Measurements from ENCODE around the gene FBLN1. TPM values are rescaled to one million over a fixed set of nuclear protein-coding genes. Genes with fewer than 3 reads are reported as not detected.

FBLN1 gene
- total and polyA plus RNA-seq, 2 of the 8 experiments (the other 6 are each of a cell fraction or from before 2014, with no cell fraction given), result 159 to 168 TPM

GRCh38 chr22:45583504-45583903 is 80.8 kb downstream of the FBLN1 start:
- Histone ChIP-seq H3K14ac (ENCODE audit: insufficient read length) (no peak overlapping the region), H3K56ac (replicated peaks; ENCODE audit: insufficient read length, low read depth, low read length) (no peak overlapping the region), H3K18ac (ENCODE audit: extremely low read depth, low read length) (no peak overlapping the region), H4K20me1 (replicated peaks in 1 of 2; ENCODE audit: control insufficient read depth in 1 of 2, insufficient read depth in 2 of 2, low read length in 2 of 2) (peaks cover 0 to 3% of the 10 kb centered on the region in 2 experiments), H2BK20ac (ENCODE audit: low read length) (no peak overlapping the region), H3K23ac (ENCODE audit: insufficient read length) (no peak overlapping the region), H2AFZ (ENCODE audit: low read length) (no peak overlapping the region), H2BK120ac (replicated peaks; ENCODE audit: low read depth, low read length) (no peak overlapping the region), H2BK12ac (ENCODE audit: low read depth, low read length) (no peak overlapping the region), H2AK5ac (ENCODE audit: low read depth, low read length) (no peak overlapping the region), H3K23me2 (ENCODE audit: low read depth, low read length) (no peaks in the 10 kb centered on the region), H3K9ac (replicated peaks in 1 of 4; ENCODE audit: extremely low read depth in 1 of 4, low read depth in 3 of 4, low read length in 3 of 4) (no peak overlapping the region), H3K36me3 (ENCODE audit: control insufficient read depth in 2 of 4, insufficient read depth in 4 of 4, low read length in 3 of 4) (no peaks in the 10 kb centered on the region), H3K4me2 (ENCODE audit: insufficient read depth in 1 of 2, low read depth in 2 of 2, low read length in 2 of 2) (no peak overlapping the region), H3K4ac (replicated peaks; ENCODE audit: insufficient read length, low read depth, low read length) (no peak overlapping the region), H4K5ac (ENCODE audit: insufficient read length, low read depth, low read length) (no peak overlapping the region), H3K4me3 (ENCODE audit: extremely low read depth in 1 of 4, insufficient read depth in 2 of 4, low read depth in 3 of 4, low read length in 4 of 4) (no peak overlapping the region), H4K8ac (ENCODE audit: extremely low read depth, insufficient read depth, low read length) (no peak overlapping the region), H4K91ac (replicated peaks; ENCODE audit: insufficient read length, low read length) (no peak overlapping the region), H3K79me1 (ENCODE audit: low read depth, low read length) (no peaks in the 10 kb centered on the region), H3K27ac (ENCODE audit: low read depth, low read length) (no peak overlapping the region), H3K4me1 (replicated peaks in 1 of 4; ENCODE audit: control insufficient read depth in 3 of 4, insufficient read depth in 4 of 4, low read length in 3 of 4) (peaks cover 0 to 3% (median 0%) of the 10 kb centered on the region in 4 experiments; a peak in 4 of 7 replicates), H2BK15ac (ENCODE audit: low read length) (no peak overlapping the region), H3K79me2 (ENCODE audit: control insufficient read depth in 1 of 2, insufficient read depth in 2 of 2, low read length in 2 of 2) (no peaks in the 10 kb centered on the region), H3K9me3 (ENCODE audit: insufficient read depth in 2 of 2, low read depth in 1 of 2, low read length in 1 of 2) (no peaks in the 10 kb centered on the region), H2BK5ac (ENCODE audit: low read depth, low read length) (no peak overlapping the region), H3K27me3 (replicated peaks in 1 of 4; ENCODE audit: control insufficient read depth in 3 of 4, extremely low read depth in 1 of 4, insufficient read depth in 3 of 4, low read length in 3 of 4) (no peaks in the 10 kb centered on the region; a peak in 1 of 7 replicates)
- CTCF ChIA-PET (ENCODE audit: partially characterized antibody), result interaction anchor here (0.9 to 2.0 kb wide), 7 partner anchors 9 to 281 kb away, joined by 3 to 6 read pairs (median 4); no protein-coding TSS in a partner anchor
- POLR2A ChIA-PET (ENCODE audit: partially characterized antibody), result no interaction called here
- DNase-seq (ENCODE audit: low read depth in 1 of 2, low spot score in 2 of 2) (no peak), FAIRE-seq (no peak)
- WGBS, 2 experiments (ENCODE audit: extremely low coverage in 1 of 2, insufficient coverage in 1 of 2, insufficient read length in 1 of 2, insufficient replicate concordance in 2 of 2, low coverage in 1 of 2, low lambda C conversion rate in 2 of 2, missing lambda C conversion rate in 1 of 2), result 80% methylated on average over 5 of the region's 5 CpGs; no CpG with 5 or more reads in 1 of the 2 experiments
- TF ChIP-seq NANOG (IDR thresholded peaks at IDR 0.05; ENCODE audit: insufficient read depth, low read depth, low read length, poor library complexity, severe bottlenecking) (no peak), SIRT6 (IDR thresholded peaks at IDR 0.05; ENCODE audit: low read length) (no peak), EGR1 (IDR thresholded peaks at IDR 0.05; ENCODE audit: borderline replicate concordance, low read depth, low read length) (no peak), RFX5 (IDR thresholded peaks at IDR 0.05; ENCODE audit: borderline replicate concordance, low read depth, low read length) (no peak), PHF8 (conservative IDR thresholded peaks at IDR 0.05; ENCODE audit: low read depth, low read length) (no peak), CTBP2 (IDR thresholded peaks at IDR 0.05; ENCODE audit: borderline replicate concordance, insufficient read depth, insufficient read length, low read length) (no peak), USF2 (IDR thresholded peaks at IDR 0.05; ENCODE audit: low read length) (no peak), POU5F1 (IDR thresholded peaks at IDR 0.05; ENCODE audit: low read depth, low read length) (no peak), CEBPB (IDR thresholded peaks at IDR 0.05; ENCODE audit: low read depth, low read length) (no peak), SIN3A (conservative IDR thresholded peaks at IDR 0.05 in 1 of 2, IDR thresholded peaks at IDR 0.05 in 1 of 2; ENCODE audit: low read depth in 1 of 2, low read length in 2 of 2) (no peak), RXRA (IDR thresholded peaks at IDR 0.05; ENCODE audit: insufficient read depth, low read depth, low read length) (no peak), SAP30 (IDR thresholded peaks at IDR 0.05; ENCODE audit: insufficient read depth, insufficient replicate concordance, low read length) (no peak), POLR2AphosphoS5 (IDR thresholded peaks at IDR 0.05; ENCODE audit: low read depth, low read length) (no peak)

Data from H1 (cell line).